Sigmoid colon (tissue), 7 donors: ENCODE data around the gene KRTAP4-7. TPM values are rescaled to one million over a fixed set of nuclear protein-coding genes. Genes with fewer than 3 reads are reported as not detected.

ENCODE experiments used
- DNase-seq: peaks from one replicate; pipeline ENCODE4 v3.0.0-alpha.2; 2019
- H3K27ac ChIP-seq, 4 donors: fragments of 200-600 bp; sonication (generic); one replicate each; pipeline ENCODE4 v1.5.1; 2016 to 2019; ENCODE audit warnings: mild to moderate bottlenecking in 1 of 4
- H3K27me3 ChIP-seq, 3 donors: fragments of 200-600 bp; sonication (generic); one replicate each; pipeline ENCODE4 v1.5.1; 2019; ENCODE audit warnings: mild to moderate bottlenecking in 1 of 3
- H3K36me3 ChIP-seq, 4 donors: fragments of 200-600 bp; sonication (generic); one replicate each; pipeline ENCODE4 v1.5.1; 2016 to 2019
- H3K4me1 ChIP-seq, 4 donors: fragments of 200-600 bp; sonication (generic); one replicate each; pipeline ENCODE4 v1.5.1; 2017 to 2019
- H3K4me3 ChIP-seq, 4 donors: fragments of 200-600 bp; sonication (generic); one replicate each; pipeline ENCODE4 v1.5.1; 2017 to 2019; ENCODE audit warnings: mild to moderate bottlenecking in 2 of 4, moderate library complexity in 1 of 4
- H3K9me3 ChIP-seq, 4 donors: fragments of 200-600 bp in 3 of 4; sonication (generic) in 3 of 4; one replicate each; pipeline versions ENCODE4 v1.5.1 to v1.6.1; 2013 to 2019
- CTCF ChIP-seq, 4 experiments: fragments of 450-650 bp in 3 of 4; fragments of 200-600 bp in 1 of 4; IDR thresholded peaks; one replicate each; pipeline ENCODE4 v1.5.1; 2016 to 2019; ENCODE audit warnings: antibody characterized with exemption in 4 of 4, mild to moderate bottlenecking in 3 of 4, moderate library complexity in 2 of 4
- EP300 ChIP-seq, 4 donors: sonication (generic); formaldehyde crosslinking; IDR thresholded peaks; one replicate each; pipeline ENCODE4 v1.6.1; 2017; ENCODE audit warnings: antibody characterized with exemption in 4 of 4
- POLR2A ChIP-seq, 2 donors: fragments of 450-650 bp; IDR thresholded peaks; one replicate each; pipeline ENCODE4 v1.6.1; 2016; ENCODE audit warnings: antibody characterized with exemption in 2 of 2, mild to moderate bottlenecking in 2 of 2, moderate library complexity in 2 of 2
- POLR2AphosphoS5 ChIP-seq, 4 donors: sonication (generic); formaldehyde crosslinking; IDR thresholded peaks; one replicate each; pipeline ENCODE4 v1.6.1; 2017; ENCODE audit warnings: antibody characterized with exemption in 4 of 4
- WGBS, 2 donors: extraction: QIAGEN DNeasy Blood & Tissue Kit; methylation state at CpG; one replicate each; pipeline ENCODE4 v1.1.7; 2013; 5-methylcytosine and 5-hydroxymethylcytosine counted together
- intact Hi-C: fragments of 100-400 bp; cut with DNase I; formaldehyde crosslinking; loops from one replicate; pipeline ENCODE4 v1.15.1; 2023
- polyA plus RNA-seq, 3 donors: library from polyadenylated mRNA; stranded (reverse); fragments of 200-250 nt; gene quantifications; one replicate each; pipeline ENCODE4 v1.2.3, GENCODE V29; 2013
- total RNA-seq, 4 donors: library from RNA; depleted of rRNA; stranded (reverse); fragments of >200 nt; gene quantifications; one replicate each; pipeline ENCODE4 v1.1.0, GENCODE V29; 2016
- donor health status: healthy with polysubstance abuse.
- donor health status: Bipolar disorder and iron deficiency.
- donor health status: healthy.

The KRTAP4-7 gene
- total and polyA plus RNA-seq, 7 donors: not detected

GRCh38 chr17:41125064-41125463 is 41.1 kb downstream of the KRTAP4-7 start:
- WGBS, 2 donors: 96% methylated on average over 2 of the region's 2 CpGs
- intact Hi-C loops: no loop called here
- no peak for DNase-seq
- H3K4me1 ChIP-seq: no peaks in the 10 kb centered on the region
- peaks cover 0 to 8% (median 0%) of the 10 kb centered on the region in 3 donors for H3K27me3 ChIP-seq
- no peak overlapping the region for H3K4me3 ChIP-seq
- H3K9me3 ChIP-seq: no peaks in the 10 kb centered on the region
- no peak overlapping the region for H3K27ac ChIP-seq
- no peaks in the 10 kb centered on the region for H3K36me3 ChIP-seq
- TF ChIP-seq EP300 (IDR thresholded peaks at IDR 0.05) (no peak), CTCF (IDR thresholded peaks at IDR 0.05) (no peak), POLR2AphosphoS5 (IDR thresholded peaks at IDR 0.05) (no peak), POLR2A (IDR thresholded peaks at IDR 0.05) (no peak)

- Histone ChIP-seq H3K27ac (no peak overlapping the region), H3K4me1 (no peaks in the 10 kb centered on the region), H3K9me3 (no peaks in the 10 kb centered on the region), H3K36me3 (no peaks in the 10 kb centered on the region), H3K27me3 (peaks cover 0 to 4% (median 0%) of the 10 kb centered on the region in 3 donors), H3K4me3 (no peak overlapping the region)
- TF ChIP-seq EP300 (IDR thresholded peaks at IDR 0.05) (no peak), CTCF (IDR thresholded peaks at IDR 0.05) (no peak), POLR2AphosphoS5 (IDR thresholded peaks at IDR 0.05) (no peak), POLR2A (IDR thresholded peaks at IDR 0.05) (no peak)
- 83 to 91% methylated on average over 3 of the region's 3 CpGs for WGBS, 2 donors
- intact Hi-C loops: no loop called here
- DNase-seq: no peak
These were observed 42.5 kb downstream of the KRTAP4-7 start for GRCh38 chr17:41126412-41126811.

GRCh38 chr17:41127371-41127770 is 43.4 kb downstream of the KRTAP4-7 start:
- 42 to 83% methylated on average over 1 of the region's 1 CpG for WGBS, 2 donors
- peaks cover 0 to 1% (median 0%) of the 10 kb centered on the region in 3 donors for H3K27me3 ChIP-seq
- H3K9me3 ChIP-seq: no peaks in the 10 kb centered on the region
- DNase-seq: no peak
- H3K4me1 ChIP-seq: no peaks in the 10 kb centered on the region
- TF ChIP-seq POLR2A (IDR thresholded peaks at IDR 0.05) (no peak), CTCF (IDR thresholded peaks at IDR 0.05) (no peak), EP300 (IDR thresholded peaks at IDR 0.05) (no peak), POLR2AphosphoS5 (IDR thresholded peaks at IDR 0.05) (no peak)
- H3K36me3 ChIP-seq: no peaks in the 10 kb centered on the region
- H3K4me3 ChIP-seq: no peak overlapping the region
- intact Hi-C loops: no loop called here
- H3K27ac ChIP-seq: no peak overlapping the region

- H3K36me3 ChIP-seq: no peaks in the 10 kb centered on the region
These were observed 48.0 kb downstream of the KRTAP4-7 start for GRCh38 chr17:41131979-41132378.

More at GRCh38 chr17:41131979-41132378, 48.0 kb downstream of the KRTAP4-7 start:
- intact Hi-C loops: no loop called here
- no peak for TF ChIP-seq POLR2AphosphoS5 (IDR thresholded peaks at IDR 0.05)
- no peak for TF ChIP-seq POLR2A (IDR thresholded peaks at IDR 0.05)
- TF ChIP-seq EP300 (IDR thresholded peaks at IDR 0.05): no peak
- no peak for TF ChIP-seq CTCF (IDR thresholded peaks at IDR 0.05)
- Histone ChIP-seq H3K9me3 (no peaks in the 10 kb centered on the region), H3K27me3 (no peaks in the 10 kb centered on the region), H3K27ac (no peak overlapping the region), H3K4me3 (no peak overlapping the region), H3K4me1 (no peaks in the 10 kb centered on the region)
- WGBS, 2 donors: 68 to 77% methylated on average over 3 of the region's 3 CpGs
- DNase-seq: no peak
